Endothelial cell of umbilical vein (primary cell): ENCODE results near the gene YWHAH. TPM values are rescaled to one million over a fixed set of nuclear protein-coding genes. Genes with fewer than 3 reads are reported as not detected.

ENCODE experiments used
- BruUV-seq: library from RNA; stranded (reverse); fragments of 400-500 nt; replicated peaks from 2 replicates; lab custom pipeline; 2021; lab: Mats Ljungman, UMichigan
- CTCF ChIA-PET: fragments of 300-600, 350-600 bp; sonication (Branson Sonifier 250); formaldehyde crosslinking; loops from one replicate; lab custom pipeline; 2021; ENCODE audit warnings: antibody characterized with exemption, inconsistent platforms; lab: Charles Lee
- POLR2A ChIA-PET: fragments of 300-600, 350-600 bp; sonication (Branson Sonifier 250); formaldehyde crosslinking; loops from one replicate; lab custom pipeline; 2021; ENCODE audit warnings: antibody characterized with exemption, inconsistent platforms; lab: Charles Lee
- DNase-seq: peaks from one replicate; pipeline ENCODE4 v3.0.0-alpha.2; 2011; ENCODE audit warnings: low read depth, low spot score
- FAIRE-seq: peaks from 2 replicates; lab custom pipeline; 2011; peaks lifted over from hg19 to GRCh38; lab: Jason Lieb, UNC
- H2AFZ ChIP-seq: 2 replicates; pipeline ENCODE4 v1.6.0; 2012; ENCODE audit warnings: low read depth, low read length, control low read depth, inconsistent platforms
- H3K27ac ChIP-seq: 2 replicates; pipeline ENCODE4 v1.5.1; 2011; ENCODE audit warnings: low read depth, mild to moderate bottlenecking, control low read depth, low read length, moderate library complexity; ENCODE audit not compliant: insufficient read depth
- H3K27me3 ChIP-seq, 2 experiments: 2 replicates each; pipeline versions ENCODE4 v1.6.0 to v1.6.1; 2011; ENCODE audit warnings: low read length in 2 of 2, mixed read lengths in 1 of 2; ENCODE audit not compliant: control insufficient read depth in 2 of 2, insufficient read depth in 2 of 2
- H3K36me3 ChIP-seq, 2 experiments: 2 replicates in 1 of 2; 3 replicates in 1 of 2; pipeline ENCODE4 v1.5.1; 2011; ENCODE audit warnings: low read length in 2 of 2, mild to moderate bottlenecking in 1 of 2, moderate library complexity in 1 of 2; ENCODE audit not compliant: control insufficient read depth in 2 of 2, insufficient read depth in 2 of 2; ENCODE audit errors: extremely low read depth in 1 of 2
- H3K4me1 ChIP-seq: 3 replicates; pipeline ENCODE4 v1.5.1; 2011; ENCODE audit warnings: mild to moderate bottlenecking, low read length; ENCODE audit not compliant: control insufficient read depth, insufficient read depth; ENCODE audit errors: extremely low read depth
- H3K4me2 ChIP-seq: 2 replicates; pipeline ENCODE4 v1.6.1; 2011; ENCODE audit warnings: low read length, control low read depth, mixed read lengths; ENCODE audit not compliant: insufficient read depth
- H3K4me3 ChIP-seq, 3 experiments: fragments of 200-600 bp in 1 of 3; sonication (generic), shearing (Covaris generic) in 1 of 3; replicated peaks in 1 of 3; 2 replicates each; pipeline ENCODE4 v1.5.1; 2011 to 2016; ENCODE audit warnings: control low read depth in 3 of 3, low read length in 3 of 3, mild to moderate bottlenecking in 2 of 3, inconsistent platforms in 1 of 3, low read depth in 1 of 3, moderate library complexity in 1 of 3; ENCODE audit not compliant: insufficient read depth in 1 of 3
- H3K79me2 ChIP-seq: 2 replicates; pipeline ENCODE4 v1.6.0; 2012; ENCODE audit warnings: low read length, inconsistent platforms; ENCODE audit not compliant: control insufficient read depth, insufficient read depth
- H3K9ac ChIP-seq: replicated peaks from 2 replicates; pipeline ENCODE3; 2011; ENCODE audit warnings: low read length, control low read depth; ENCODE audit not compliant: insufficient read depth; ENCODE audit errors: extremely low read depth
- H3K9me1 ChIP-seq: replicated peaks from 3 replicates; pipeline ENCODE4 v1.6.0; 2011; ENCODE audit warnings: mild to moderate bottlenecking, low read length; ENCODE audit not compliant: control insufficient read depth, insufficient read depth; ENCODE audit errors: extremely low read depth
- H3K9me3 ChIP-seq: replicated peaks from 2 replicates; pipeline ENCODE4 v1.5.1; 2012; ENCODE audit warnings: low read length, inconsistent platforms; ENCODE audit not compliant: control insufficient read depth, insufficient read depth
- H4K20me1 ChIP-seq: replicated peaks from 2 replicates; pipeline ENCODE3; 2011; ENCODE audit warnings: mild to moderate bottlenecking, low read length; ENCODE audit not compliant: control insufficient read depth, insufficient read depth; ENCODE audit errors: extremely low read depth
- CTCF ChIP-seq, 2 donors: IDR thresholded peaks; 1 replicate in 1 of 2; 2 replicates in 1 of 2; pipeline ENCODE4 v1.5.1; 2011; ENCODE audit warnings: low read length in 2 of 2, mild to moderate bottlenecking in 2 of 2, moderate library complexity in 2 of 2, control low read depth in 1 of 2, inconsistent platforms in 1 of 2, low read depth in 1 of 2; ENCODE audit not compliant: insufficient read depth in 1 of 2; ENCODE audit errors: extremely low read depth in 1 of 2
- EZH2 ChIP-seq: IDR thresholded peaks from 2 replicates; pipeline ENCODE4 v1.6.1; 2012; ENCODE audit warnings: borderline replicate concordance, low read depth, mild to moderate bottlenecking, moderate library complexity, low read length, inconsistent platforms; ENCODE audit not compliant: severe bottlenecking
- GATA2 ChIP-seq: IDR thresholded peaks from 2 replicates; pipeline ENCODE4 v1.7.0; 2011; ENCODE audit warnings: low read depth, mild to moderate bottlenecking, moderate library complexity, mixed read lengths, low read length; ENCODE audit not compliant: insufficient read length, insufficient read depth
- JUN ChIP-seq: IDR thresholded peaks from 2 replicates; pipeline ENCODE4 v1.6.1; 2011; ENCODE audit warnings: borderline replicate concordance, low read depth; ENCODE audit not compliant: insufficient read length, insufficient read depth
- MAX ChIP-seq: IDR thresholded peaks from 2 replicates; pipeline ENCODE4 v1.6.1; 2011; ENCODE audit not compliant: insufficient read depth, insufficient read length
- MYC ChIP-seq: IDR thresholded peaks from one replicate; pipeline ENCODE4 v1.6.1; 2011; ENCODE audit warnings: mild to moderate bottlenecking, low read depth, low read length
- POLR2A ChIP-seq: IDR thresholded peaks from 2 replicates; pipeline ENCODE4 v1.6.1; 2012; ENCODE audit warnings: low read depth, mild to moderate bottlenecking, control low read depth, low read length
- POLR2AphosphoS5 ChIP-seq: IDR thresholded peaks from 2 replicates; pipeline ENCODE4 v1.6.1; 2012; ENCODE audit warnings: low read depth, mild to moderate bottlenecking, control low read depth, low read length, moderate library complexity; ENCODE audit not compliant: insufficient read depth
- dilution Hi-C: fragments of 300-500 bp; cut with MboI; formaldehyde crosslinking; loops from one replicate; pipeline ENCODE4 v1.15.0; 2019; ENCODE audit warnings: low sequenced_read_pairs; ENCODE audit not compliant: extremely low pct_ligation_motif_present
- intact Hi-C: fragments of 100-400 bp; cut with micrococcal nuclease; formaldehyde crosslinking; loops from one replicate; pipeline ENCODE4 v1.10.0; 2022
- polyA plus RNA-seq, 4 experiments: library from polyadenylated mRNA; depleted of rRNA in 3 of 4; stranded (reverse) in 3 of 4; unstranded in 1 of 4; fragments of >200 nt; gene quantifications; 2 replicates each; pipeline versions ENCODE4 v1.2.1 to v1.2.3, GENCODE V29; 2011 to 2012; ENCODE audit warnings: missing spikeins in 1 of 4
- total RNA-seq: library from RNA; stranded (reverse); gene quantifications from 2 replicates; pipeline ENCODE4 v1.2.3, GENCODE V29; 2021

YWHAH gene
- total and polyA plus RNA-seq, 2 donors (not counting 3 experiments of a cell fraction or from before 2014, with no cell fraction given): 73.6 to 170 TPM

DNA sequence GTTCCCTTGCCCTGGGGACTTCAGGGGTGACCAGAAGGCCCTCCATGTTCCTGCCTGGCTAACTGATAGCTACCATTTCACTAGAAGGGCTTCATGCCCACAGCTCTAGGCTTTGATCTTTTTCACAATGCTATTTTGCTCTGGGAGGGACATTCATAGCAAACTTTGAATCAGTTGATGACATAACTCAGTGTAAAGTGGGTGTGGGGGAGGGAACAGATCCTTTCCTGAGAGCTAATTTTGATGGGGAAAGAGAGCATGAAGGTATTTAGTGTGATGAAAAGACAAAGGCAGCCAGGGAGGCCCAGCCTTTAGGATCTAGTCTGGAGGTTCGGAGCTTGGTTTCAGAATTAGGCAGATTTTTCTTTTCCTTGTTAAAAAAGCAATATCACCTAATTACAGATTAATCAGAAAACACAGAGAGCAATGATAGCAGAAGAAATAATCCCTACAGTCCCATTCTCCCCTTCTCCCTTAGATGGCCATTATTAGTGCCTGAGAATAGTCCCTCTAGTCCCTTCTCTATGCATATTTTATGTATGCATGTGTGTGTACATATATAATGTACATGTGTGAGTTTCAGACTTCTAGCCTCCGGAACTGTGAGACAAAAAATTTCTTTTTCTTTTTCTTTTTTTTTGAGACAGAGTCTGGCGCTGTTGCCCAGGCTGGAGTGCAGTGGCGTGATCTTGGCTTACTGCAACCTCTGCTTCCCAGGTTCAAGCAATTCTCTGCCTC is 46.9 kb downstream of the YWHAH start:
- intact Hi-C loops: no loop called here
- Histone ChIP-seq H3K27ac (no peak overlapping the region), H4K20me1 (no peaks in the 10 kb centered on the region), H3K9me3 (no peaks in the 10 kb centered on the region), H3K9ac (no peak overlapping the region), H3K4me2 (no peak overlapping the region), H3K4me1 (no peaks in the 10 kb centered on the region), H3K9me1 (no peaks in the 10 kb centered on the region), H3K79me2 (no peaks in the 10 kb centered on the region), H3K36me3 (no peaks in the 10 kb centered on the region), H3K4me3 (no peak overlapping the region), H3K27me3 (peaks cover 0 to 3% of the 10 kb centered on the region in 2 experiments), H2AFZ (no peak overlapping the region)
- DNase-seq (no peak), FAIRE-seq (no peak)
- CTCF ChIA-PET: interaction anchor here (1.2 to 1.6 kb wide), 3 partner anchors 14 to 275 kb away, joined by 3 to 5 read pairs (median 3); no protein-coding TSS in a partner anchor
- dilution Hi-C loops: no loop called here
- BruUV-seq: no TSS peak
- POLR2A ChIA-PET: no interaction called here
- TF ChIP-seq POLR2A (no peak), EZH2 (no peak), MYC (no peak), MAX (no peak), JUN (no peak), POLR2AphosphoS5 (no peak), GATA2 (no peak)

- no peak overlapping the region for H3K9ac ChIP-seq
- DNase-seq (no peak), FAIRE-seq (no peak)
- ChIA-PET CTCF (interaction anchor here (0.6 to 1.5 kb wide), 5 partner anchors 12 to 329 kb away, joined by 3 to 5 read pairs (median 4); no protein-coding TSS in a partner anchor), POLR2A (no interaction called here)
- H3K36me3 ChIP-seq: no peaks in the 10 kb centered on the region
- H3K4me1 ChIP-seq: no peaks in the 10 kb centered on the region
- no peaks in the 10 kb centered on the region for H4K20me1 ChIP-seq
- H3K27me3 ChIP-seq: peaks cover 0 to 5% of the 10 kb centered on the region in 2 experiments
- H3K27ac ChIP-seq: no peak overlapping the region
- no peak overlapping the region for H3K4me3 ChIP-seq
- no peak for TF ChIP-seq GATA2
- TF ChIP-seq CTCF (IDR thresholded peaks at IDR 0.05; ENCODE audit: extremely low read depth in 1 of 2, insufficient read depth in 1 of 2, low read depth in 1 of 2, low read length in 2 of 2): peak in 1 of 2 donors; percentile 9
- H3K9me1 ChIP-seq: no peaks in the 10 kb centered on the region
- dilution Hi-C loops: no loop called here
- no peak overlapping the region for H3K4me2 ChIP-seq
- H3K9me3 ChIP-seq: no peaks in the 10 kb centered on the region
- H2AFZ ChIP-seq: no peak overlapping the region
- intact Hi-C loops: no loop called here
- no TSS peak for BruUV-seq
- no peaks in the 10 kb centered on the region for H3K79me2 ChIP-seq
Measured at GRCh38 chr22:31995046-31995445, 50.7 kb downstream of the YWHAH start.
